HepG2 (cell line): ENCODE measurements around the gene CNOT1. TPM values are rescaled to one million over a fixed set of nuclear protein-coding genes. Genes with fewer than 3 reads are reported as not detected.

Experiments
- ARID4A ChIP-seq: sonication (generic); formaldehyde crosslinking; IDR thresholded peaks from 2 replicates; pipeline ENCODE4 v1.5.0; 2020; ENCODE audit warnings: mild to moderate bottlenecking, missing genetic modification reagents, borderline replicate concordance
- ARNT ChIP-seq: fragments of 450-650 bp; IDR thresholded peaks from 2 replicates; pipeline ENCODE4 v1.6.1; 2017
- ATF4 ChIP-seq, 2 experiments: fragments of 450-650 bp in 1 of 2; sonication (generic) in 1 of 2; formaldehyde crosslinking; IDR thresholded peaks; 2 replicates each; pipeline versions ENCODE4 v1.5.0 to v1.8.0; 2020 to 2022; ENCODE audit warnings: mild to moderate bottlenecking in 1 of 2, missing genetic modification reagents in 1 of 2
- EP300 ChIP-seq, 3 experiments: sonication (generic) in 1 of 3; formaldehyde crosslinking in 1 of 3; IDR thresholded peaks; 2 replicates each; pipeline versions ENCODE4 v1.5.1 to v1.6.1; 2011 to 2020; ENCODE audit warnings: low read depth in 2 of 3, low read length in 2 of 3, borderline replicate concordance in 1 of 3, improper control_type of control experiment in 1 of 3, mild to moderate bottlenecking in 1 of 3, missing genetic modification reagents in 1 of 3, moderate library complexity in 1 of 3
- ESRRA ChIP-seq: sonication (generic); formaldehyde crosslinking; IDR thresholded peaks from 2 replicates; pipeline ENCODE4 v1.5.1; 2020; ENCODE audit warnings: mild to moderate bottlenecking, low read depth, missing genetic modification reagents
- ETV5 ChIP-seq: IDR thresholded peaks from 2 replicates; pipeline ENCODE4 v1.6.1; 2018; ENCODE audit warnings: missing biosample characterization, missing genetic modification reagents, inconsistent platforms, borderline replicate concordance
- MAZ ChIP-seq, 2 experiments: sonication (generic) in 1 of 2; formaldehyde crosslinking in 1 of 2; IDR thresholded peaks; 2 replicates each; pipeline versions ENCODE4 v1.5.0 to v1.6.1; 2012 to 2020; ENCODE audit warnings: low read depth in 2 of 2, mild to moderate bottlenecking in 2 of 2, borderline replicate concordance in 1 of 2, improper control_type of control experiment in 1 of 2, low read length in 1 of 2, missing genetic modification reagents in 1 of 2, moderate library complexity in 1 of 2
- MED8 ChIP-seq: sonication (generic); formaldehyde crosslinking; IDR thresholded peaks from 2 replicates; pipeline ENCODE4 v1.8.1; 2023; ENCODE audit warnings: mild to moderate bottlenecking, missing genetic modification reagents; ENCODE audit not compliant: insufficient replicate concordance
- MIER3 ChIP-seq: IDR thresholded peaks from 2 replicates; pipeline ENCODE4 v1.6.1; 2016; ENCODE audit warnings: missing compliant biosample characterization, borderline replicate concordance
- PHF21A ChIP-seq: sonication (generic); formaldehyde crosslinking; IDR thresholded peaks from 2 replicates; pipeline ENCODE4 v1.5.0; 2020; ENCODE audit warnings: mild to moderate bottlenecking, missing genetic modification reagents
- RFX5 ChIP-seq: IDR thresholded peaks from 2 replicates; pipeline ENCODE4 v1.6.1; 2011; ENCODE audit warnings: low read depth, low read length, improper control_type of control experiment
- SMAD9 ChIP-seq: sonication (generic); formaldehyde crosslinking; IDR thresholded peaks from 2 replicates; pipeline ENCODE4 v1.5.1; 2020; ENCODE audit warnings: mild to moderate bottlenecking, missing genetic modification reagents
- TOE1 ChIP-seq: sonication (generic); formaldehyde crosslinking; IDR thresholded peaks from 2 replicates; pipeline ENCODE4 v1.4.0; 2020; ENCODE audit warnings: mild to moderate bottlenecking, missing genetic modification reagents
- WIZ ChIP-seq: sonication (generic); formaldehyde crosslinking; IDR thresholded peaks from 2 replicates; pipeline ENCODE4 v1.5.1; 2020; ENCODE audit warnings: mild to moderate bottlenecking, missing genetic modification reagents
- ZBTB8A ChIP-seq: sonication (generic); formaldehyde crosslinking; IDR thresholded peaks from 2 replicates; pipeline ENCODE4 v1.4.0; 2020; ENCODE audit warnings: mild to moderate bottlenecking, low read depth, missing genetic modification reagents, borderline replicate concordance
- ZC3H4 ChIP-seq: sonication (generic); formaldehyde crosslinking; IDR thresholded peaks from 2 replicates; pipeline ENCODE4 v1.4.0; 2020; ENCODE audit warnings: missing genetic modification reagents, borderline replicate concordance
- ZEB1 ChIP-seq: IDR thresholded peaks from 2 replicates; pipeline ENCODE4 v1.6.1; 2012; ENCODE audit warnings: mild to moderate bottlenecking, low read depth, inconsistent platforms; ENCODE audit not compliant: insufficient replicate concordance
- ZFY ChIP-seq: sonication (generic); formaldehyde crosslinking; IDR thresholded peaks from 2 replicates; pipeline ENCODE4 v1.4.0; 2020; ENCODE audit warnings: missing genetic modification reagents
- ZNF124 ChIP-seq: sonication (generic); formaldehyde crosslinking; IDR thresholded peaks from 2 replicates; pipeline ENCODE4 v1.4.0; 2020; ENCODE audit warnings: missing genetic modification reagents
- ZNF136 ChIP-seq: sonication (generic); formaldehyde crosslinking; IDR thresholded peaks from 2 replicates; pipeline ENCODE4 v1.8.1; 2022; ENCODE audit warnings: low read depth, mild to moderate bottlenecking, moderate library complexity, missing genetic modification reagents
- ZNF317 ChIP-seq: sonication (generic); formaldehyde crosslinking; IDR thresholded peaks from 2 replicates; pipeline ENCODE4 v1.5.0; 2020; ENCODE audit warnings: mild to moderate bottlenecking, missing genetic modification reagents
- ZNF557 ChIP-seq: sonication (generic); formaldehyde crosslinking; IDR thresholded peaks from 2 replicates; pipeline ENCODE4 v1.4.0; 2020; ENCODE audit warnings: missing genetic modification reagents
- ZNF720 ChIP-seq: sonication (generic); formaldehyde crosslinking; IDR thresholded peaks from 2 replicates; pipeline ENCODE4 v1.4.0; 2020; ENCODE audit warnings: missing genetic modification reagents
- ZNF737 ChIP-seq: sonication (generic); formaldehyde crosslinking; IDR thresholded peaks from 2 replicates; pipeline ENCODE4 v1.5.0; 2020; ENCODE audit warnings: missing genetic modification reagents, mild to moderate bottlenecking, borderline replicate concordance
- polyA plus RNA-seq, 8 experiments: library from polyadenylated mRNA; depleted of rRNA in 3 of 8; stranded (reverse) in 7 of 8; unstranded in 1 of 8; fragments of >200 nt; fragmentation: Illumina TruSeq in 4 of 8; extraction: Trizol in 4 of 8; gene quantifications; 2 replicates each; pipeline versions ENCODE4 v1.2.1 to v1.2.3, GENCODE V29; 2011 to 2016; ENCODE audit warnings: low read depth in 4 of 8, missing spikeins in 1 of 8, mixed read lengths in 1 of 8; ENCODE audit not compliant: insufficient read depth in 1 of 8
- total RNA-seq, 5 experiments: library from RNA; depleted of rRNA; stranded (reverse); fragments of >200 nt; fragmentation: Illumina TruSeq; extraction: Trizol; gene quantifications; 2 replicates each; pipeline ENCODE4 v1.2.3, GENCODE V29; 2016; ENCODE audit warnings: low read depth in 1 of 5
- TF ChIP-seq, protein P1 (sequence below): sonication (generic); formaldehyde crosslinking; IDR thresholded peaks from 2 replicates; pipeline ENCODE4 v1.8.0; 2022; ENCODE audit warnings: mild to moderate bottlenecking, missing genetic modification reagents, moderate library complexity

Gene CNOT1
- total and polyA plus RNA-seq, 2 of the 13 experiments (the other 11 are each of a cell fraction or from before 2014, with no cell fraction given) = 188 to 232 TPM

DNA sequence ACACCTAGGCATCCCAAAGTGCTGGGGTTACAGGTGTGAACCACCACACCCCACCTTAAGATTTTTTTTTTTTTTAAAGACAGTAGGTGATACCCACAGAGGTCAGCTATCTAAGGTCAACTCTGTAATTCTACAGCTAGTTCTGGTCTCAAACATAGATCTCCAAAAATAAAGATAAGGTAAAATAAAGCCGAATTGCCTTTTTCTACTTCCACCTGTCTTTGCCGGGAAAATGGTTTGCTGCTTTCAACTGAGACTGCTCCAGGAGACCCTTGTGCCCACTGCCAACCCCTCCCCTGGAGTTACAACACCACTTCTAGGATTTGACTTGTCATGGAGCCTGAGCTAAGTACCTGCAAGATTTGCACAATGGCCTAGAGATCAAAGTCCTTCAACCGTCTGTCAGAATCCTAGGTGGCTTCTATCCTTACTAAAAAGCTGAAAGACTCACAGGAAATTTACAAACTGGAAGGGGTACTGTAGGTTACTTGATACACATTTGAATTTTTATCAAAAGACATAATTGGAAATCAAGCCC is 4.7 kb upstream of the CNOT1 start (continued):
- no peak for TF ChIP-seq ZNF737
- no peak for TF ChIP-seq RFX5
- peak; percentile 70 for TF ChIP-seq ZEB1
- no peak for TF ChIP-seq ZNF136 (CRISPR knock-in tag)
- peak; percentile 49; the same call in 1 of the 2 replicates for TF ChIP-seq ARID4A (CRISPR knock-in tag)
- no peak for TF ChIP-seq WIZ (CRISPR knock-in tag)
- TF ChIP-seq ZFY (CRISPR knock-in tag) = no peak
- no peak for TF ChIP-seq ZNF124 (CRISPR knock-in tag)
- no peak for TF ChIP-seq ZBTB8A
- no peak for TF ChIP-seq TOE1
- TF ChIP-seq, protein P1, sequence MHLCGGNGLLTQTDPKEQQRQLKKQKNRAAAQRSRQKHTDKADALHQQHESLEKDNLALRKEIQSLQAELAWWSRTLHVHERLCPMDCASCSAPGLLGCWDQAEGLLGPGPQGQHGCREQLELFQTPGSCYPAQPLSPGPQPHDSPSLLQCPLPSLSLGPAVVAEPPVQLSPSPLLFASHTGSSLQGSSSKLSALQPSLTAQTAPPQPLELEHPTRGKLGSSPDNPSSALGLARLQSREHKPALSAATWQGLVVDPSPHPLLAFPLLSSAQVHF (CRISPR knock-in tag) = no peak
- no peak for TF ChIP-seq SMAD9 (CRISPR knock-in tag)
- no peak for TF ChIP-seq MED8
- no peak for TF ChIP-seq PHF21A
- peak in 1 of 2 experiments; percentile 97; a peak in 2 of 4 replicates for TF ChIP-seq ATF4 (CRISPR knock-in tag; IDR thresholded peaks at IDR 0.05)
- no peak for TF ChIP-seq ZC3H4
- peak; percentile 82 to 92; a peak in 3 of 4 replicates for TF ChIP-seq EP300 (IDR thresholded peaks at IDR 0.05; ENCODE audit: low read depth in 2 of 2, low read length in 2 of 2)
- TF ChIP-seq EP300 (CRISPR knock-in tag; IDR thresholded peaks at IDR 0.05; ENCODE audit: borderline replicate concordance) = peak; percentile 86
- no peak for TF ChIP-seq ZNF317 (CRISPR knock-in tag)
- no peak for TF ChIP-seq ARNT
- TF ChIP-seq ZNF557 (CRISPR knock-in tag) = no peak
- 0 out of 2 replicates have a peak, but pooled peaks have one; percentile 24 for TF ChIP-seq ESRRA (CRISPR knock-in tag)
- TF ChIP-seq MIER3 (CRISPR knock-in tag) = peak; percentile 62; the same call in 1 of the 2 replicates
- no peak for TF ChIP-seq ZNF720 (CRISPR knock-in tag)
- no peak; the same call in 1 of the 2 replicates for TF ChIP-seq ETV5
- TF ChIP-seq MAZ (IDR thresholded peaks at IDR 0.05; ENCODE audit: borderline replicate concordance, low read depth, low read length) = 0 out of 2 replicates have a peak, but pooled peaks have one; percentile 41
- TF ChIP-seq MAZ (CRISPR knock-in tag; IDR thresholded peaks at IDR 0.05; ENCODE audit: low read depth) = no peak
